Activated CD4-positive, CD25-positive, alpha-beta regulatory T cell treated with anti-CD3 and anti-CD28 coated beads, Interleukin-2, amount 50 U/mL, for 24 hours (primary cell): ENCODE results near the gene FGF13.

ENCODE experiments used
- ATAC-seq, 2 donors: fragments of 150-1000 bp; cut with Tn5 transposase; one replicate each; pipeline ENCODE4 v1.10.0; 2021; ENCODE audit warnings: mild to moderate bottlenecking in 1 of 2, moderate library complexity in 1 of 2

The FGF13 gene

GRCh38 chrX:138711399-138712347, at the start of gene FGF13:
Gene FGF13, minus strand, starts transcription at chrX:138711717. Its CDS starts 714 bp downstream, at chrX:138711003.
- no peak for ATAC-seq

- ATAC-seq = no peak
Observed at GRCh38 chrX:138759217-138759943, 47.9 kb upstream of the FGF13 start.

GRCh38 chrX:138756234-138756633, 44.7 kb upstream of the FGF13 start:
- no peak for ATAC-seq

GRCh38 chrX:138754861-138755260, 43.3 kb upstream of the FGF13 start:
- ATAC-seq = no peak

GRCh38 chrX:138748480-138748879, 37.0 kb upstream of the FGF13 start:
- no peak for ATAC-seq

GRCh38 chrX:138745196-138745595, 33.7 kb upstream of the FGF13 start:
- ATAC-seq = no peak

- ATAC-seq = no peak
Observed at GRCh38 chrX:138742217-138742616, 30.7 kb upstream of the FGF13 start.

GRCh38 chrX:138740341-138740740, 28.8 kb upstream of the FGF13 start:
- ATAC-seq = no peak

GRCh38 chrX:138723301-138723700, 11.8 kb upstream of the FGF13 start:
- no peak for ATAC-seq

- ATAC-seq = no peak
Observed at GRCh38 chrX:138719396-138719795, 7.9 kb upstream of the FGF13 start.

- no peak for ATAC-seq
Observed at GRCh38 chrX:138718941-138719340, 7.4 kb upstream of the FGF13 start.

- no peak for ATAC-seq
Observed at GRCh38 chrX:138710866-138711341, 613 bp downstream of the FGF13 start.

- no peak for ATAC-seq
Observed at GRCh38 chrX:138709886-138710791, 1.4 kb downstream of the FGF13 start.

GRCh38 chrX:138708268-138708667, 3.2 kb downstream of the FGF13 start:
- ATAC-seq = no peak

- ATAC-seq = no peak
Observed at GRCh38 chrX:138704596-138704995, 6.9 kb downstream of the FGF13 start.

GRCh38 chrX:138704101-138704500, 7.4 kb downstream of the FGF13 start:
- ATAC-seq = no peak

- ATAC-seq = no peak
Observed at GRCh38 chrX:138692591-138692990, 18.9 kb downstream of the FGF13 start.

- ATAC-seq = no peak
Observed at GRCh38 chrX:138691186-138691585, 20.3 kb downstream of the FGF13 start.

- no peak for ATAC-seq
Observed at GRCh38 chrX:138690591-138690990, 20.9 kb downstream of the FGF13 start.

- no peak for ATAC-seq
Observed at GRCh38 chrX:138683600-138683999, 27.9 kb downstream of the FGF13 start.

- no peak for ATAC-seq
Observed at GRCh38 chrX:138669693-138670092, 41.8 kb downstream of the FGF13 start.

GRCh38 chrX:138664466-138664865, 47.1 kb downstream of the FGF13 start:
- ATAC-seq = no peak

GRCh38 chrX:138664016-138664415, 47.5 kb downstream of the FGF13 start:
- ATAC-seq = no peak
